GM21619 (cell line): ENCODE data around the gene MGA.

Source experiments
- ATAC-seq: cut with Tn5 transposase; IDR thresholded peaks from one replicate; pipeline ENCODE4 v1.9.1; 2021; ENCODE audit not compliant: unreplicated experiment

Gene MGA

GRCh38 chr15:41804916-41805666 lies 144.9 kb downstream of the MGA start:
- no peak for ATAC-seq

- ATAC-seq = no peak
Observed at GRCh38 chr15:41805711-41806110, 145.5 kb downstream of the MGA start.

GRCh38 chr15:41806291-41807181 lies 146.3 kb downstream of the MGA start:
- no peak for ATAC-seq

GRCh38 chr15:41809121-41809520 lies 148.9 kb downstream of the MGA start:
- ATAC-seq = no peak

GRCh38 chr15:41809526-41810220 lies 149.5 kb downstream of the MGA start:
- no peak for ATAC-seq

GRCh38 chr15:41810651-41811431 lies 150.6 kb downstream of the MGA start:
- no peak for ATAC-seq

- ATAC-seq = no peak
Observed at GRCh38 chr15:41811432-41812195, 151.4 kb downstream of the MGA start.

- no peak for ATAC-seq
Observed at GRCh38 chr15:41812820-41813375, 152.7 kb downstream of the MGA start.

- ATAC-seq = no peak
Observed at GRCh38 chr15:41813426-41813825, 153.2 kb downstream of the MGA start.

GRCh38 chr15:41814534-41814933 lies 154.3 kb downstream of the MGA start:
- ATAC-seq = no peak

GRCh38 chr15:41816788-41817187 lies 156.6 kb downstream of the MGA start:
- no peak for ATAC-seq

- ATAC-seq = no peak
Observed at GRCh38 chr15:41817327-41817726, 157.1 kb downstream of the MGA start.

- no peak for ATAC-seq
Observed at GRCh38 chr15:41817781-41818180, 157.6 kb downstream of the MGA start.

- no peak for ATAC-seq
Observed at GRCh38 chr15:41819455-41820050, 159.3 kb downstream of the MGA start.

GRCh38 chr15:41820791-41821423 lies 160.7 kb downstream of the MGA start:
- no peak for ATAC-seq

- no peak for ATAC-seq
Observed at GRCh38 chr15:41821831-41822230, 161.6 kb downstream of the MGA start.

GRCh38 chr15:41822471-41822870 lies 162.3 kb downstream of the MGA start:
- ATAC-seq = no peak
